Endodermal cell (in vitro differentiated cells): ENCODE data around the gene ARHGAP42. TPM values are rescaled to one million over a fixed set of nuclear protein-coding genes. Genes with fewer than 3 reads are reported as not detected.

Experiments
- DNase-seq: peaks from one replicate; pipeline ENCODE4 v3.0.0-alpha.2; 2017
- H3K27ac ChIP-seq: 2 replicates; pipeline ENCODE4 v1.5.1; 2013; ENCODE audit warnings: mild to moderate bottlenecking, low read depth, low read length, moderate library complexity
- H3K27me3 ChIP-seq: 2 replicates; pipeline ENCODE4 v1.6.1; 2013; ENCODE audit warnings: mild to moderate bottlenecking, low read length, moderate library complexity; ENCODE audit not compliant: insufficient read depth, control insufficient read depth, poor library complexity, severe bottlenecking
- H3K36me3 ChIP-seq: 2 replicates; pipeline ENCODE4 v1.7.0; 2013; ENCODE audit warnings: mild to moderate bottlenecking, low read length, moderate library complexity; ENCODE audit not compliant: control insufficient read depth, insufficient read depth
- H3K4me1 ChIP-seq: one replicate; pipeline ENCODE4 v1.7.0; 2013; ENCODE audit warnings: low read length; ENCODE audit not compliant: control insufficient read depth, insufficient read depth
- H3K4me3 ChIP-seq: 2 replicates; pipeline ENCODE4 v1.5.1; 2013; ENCODE audit warnings: mild to moderate bottlenecking, low read length, moderate library complexity
- H3K9ac ChIP-seq: 2 replicates; pipeline ENCODE4 v1.6.1; 2013; ENCODE audit warnings: mild to moderate bottlenecking, low read length, moderate library complexity; ENCODE audit not compliant: poor library complexity, severe bottlenecking; ENCODE audit errors: extremely low read depth
- H3K9me3 ChIP-seq: 2 replicates; pipeline ENCODE4 v1.6.1; 2013; ENCODE audit warnings: mild to moderate bottlenecking, low read length, moderate library complexity; ENCODE audit not compliant: control insufficient read depth
- H3K27ac Mint-ChIP-seq: 2 replicates; pipeline ENCODE4 v1.8.0; 2020; ENCODE audit warnings: mixed read lengths
- H3K27me3 Mint-ChIP-seq: 2 replicates; pipeline ENCODE4 v1.8.0; 2021; ENCODE audit warnings: mild to moderate bottlenecking, mixed read lengths; ENCODE audit not compliant: insufficient read depth
- H3K36me3 Mint-ChIP-seq: 2 replicates; pipeline ENCODE4 v1.8.0; 2020; ENCODE audit warnings: low read depth, mixed read lengths
- H3K4me1 Mint-ChIP-seq: 2 replicates; pipeline ENCODE4 v1.8.0; 2020; ENCODE audit warnings: mixed read lengths
- H3K4me3 Mint-ChIP-seq: 2 replicates; pipeline ENCODE4 v1.8.0; 2020; ENCODE audit warnings: mild to moderate bottlenecking, moderate library complexity, mixed read lengths
- H3K9me3 Mint-ChIP-seq: 2 replicates; pipeline ENCODE4 v1.8.0; 2020; ENCODE audit warnings: mild to moderate bottlenecking, mixed read lengths
- WGBS, 2 experiments: methylation state at CpG; one replicate each; pipeline versions ENCODE4 v1.1.5 to v1.1.7; 2013; ENCODE audit warnings: missing lambda C conversion rate in 2 of 2, mixed read lengths in 1 of 2; ENCODE audit not compliant: insufficient coverage in 1 of 2, insufficient read length in 1 of 2; 5-methylcytosine and 5-hydroxymethylcytosine counted together
- total RNA-seq, 2 donors: library from RNA; stranded (reverse); fragmentation: NEBNext Ultra II Directional in 1 of 2; extraction: Animal tissue kit (Norgen Biotek cat#: 25700) in 1 of 2; gene quantifications; 2 replicates in 1 of 2; 3 replicates in 1 of 2; pipeline ENCODE4 v1.2.1, GENCODE V29; 2021
- TF ChIP-seq, protein P1 (sequence below): fragments of 200-600 bp; sonication (generic); conservative IDR thresholded peaks from 2 replicates; pipeline ENCODE4 v1.5.0; 2021; ENCODE audit warnings: antibody characterized with exemption, mild to moderate bottlenecking

ARHGAP42 gene
- total RNA-seq, 2 donors from 2014 or later: 164 to 176 TPM

- Histone ChIP-seq H3K9me3 (peaks cover 7% of the 10 kb centered on the region), H3K36me3 (no peaks in the 10 kb centered on the region), H3K27me3 (peaks cover 4% of the 10 kb centered on the region), H3K4me1 (no peaks in the 10 kb centered on the region), H3K27ac (no peak overlapping the region), H3K9ac (no peak overlapping the region), H3K4me3 (no peak overlapping the region)
- Mint-ChIP-seq H3K4me3 (no peak overlapping the region), H3K27me3 (peaks cover 6% of the 10 kb centered on the region), H3K9me3 (no peaks in the 10 kb centered on the region), H3K4me1 (peaks cover 16% of the 10 kb centered on the region), H3K36me3 (no peaks in the 10 kb centered on the region), H3K27ac (no peak overlapping the region)
- TF ChIP-seq, protein P1, sequence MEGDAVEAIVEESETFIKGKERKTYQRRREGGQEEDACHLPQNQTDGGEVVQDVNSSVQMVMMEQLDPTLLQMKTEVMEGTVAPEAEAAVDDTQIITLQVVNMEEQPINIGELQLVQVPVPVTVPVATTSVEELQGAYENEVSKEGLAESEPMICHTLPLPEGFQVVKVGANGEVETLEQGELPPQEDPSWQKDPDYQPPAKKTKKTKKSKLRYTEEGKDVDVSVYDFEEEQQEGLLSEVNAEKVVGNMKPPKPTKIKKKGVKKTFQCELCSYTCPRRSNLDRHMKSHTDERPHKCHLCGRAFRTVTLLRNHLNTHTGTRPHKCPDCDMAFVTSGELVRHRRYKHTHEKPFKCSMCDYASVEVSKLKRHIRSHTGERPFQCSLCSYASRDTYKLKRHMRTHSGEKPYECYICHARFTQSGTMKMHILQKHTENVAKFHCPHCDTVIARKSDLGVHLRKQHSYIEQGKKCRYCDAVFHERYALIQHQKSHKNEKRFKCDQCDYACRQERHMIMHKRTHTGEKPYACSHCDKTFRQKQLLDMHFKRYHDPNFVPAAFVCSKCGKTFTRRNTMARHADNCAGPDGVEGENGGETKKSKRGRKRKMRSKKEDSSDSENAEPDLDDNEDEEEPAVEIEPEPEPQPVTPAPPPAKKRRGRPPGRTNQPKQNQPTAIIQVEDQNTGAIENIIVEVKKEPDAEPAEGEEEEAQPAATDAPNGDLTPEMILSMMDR: no peak
- no peak for DNase-seq
- 90 to 95% methylated on average over 2 to 3 of the region's 3 CpGs for WGBS, 2 experiments
Measured at GRCh38 chr11:100672498-100673033, 14.5 kb upstream of the ARHGAP42 start.

GRCh38 chr11:100673063-100673462, 14.0 kb upstream of the ARHGAP42 start:
- Histone ChIP-seq H3K4me1 (no peaks in the 10 kb centered on the region), H3K9me3 (peaks cover 7% of the 10 kb centered on the region), H3K36me3 (no peaks in the 10 kb centered on the region), H3K9ac (no peak overlapping the region), H3K27me3 (no peaks in the 10 kb centered on the region), H3K4me3 (no peak overlapping the region), H3K27ac (no peak overlapping the region)
- WGBS, 2 experiments: 100% methylated on average over 1 of the region's 1 CpG
- H3K36me3 Mint-ChIP-seq: no peaks in the 10 kb centered on the region
- no peak for DNase-seq
- TF ChIP-seq, protein P1: no peak
- no peak overlapping the region for H3K4me3 Mint-ChIP-seq
- H3K4me1 Mint-ChIP-seq: peaks cover 19% of the 10 kb centered on the region
- H3K27ac Mint-ChIP-seq: no peak overlapping the region
- H3K27me3 Mint-ChIP-seq: peaks cover 2% of the 10 kb centered on the region
- no peaks in the 10 kb centered on the region for H3K9me3 Mint-ChIP-seq

DNA sequence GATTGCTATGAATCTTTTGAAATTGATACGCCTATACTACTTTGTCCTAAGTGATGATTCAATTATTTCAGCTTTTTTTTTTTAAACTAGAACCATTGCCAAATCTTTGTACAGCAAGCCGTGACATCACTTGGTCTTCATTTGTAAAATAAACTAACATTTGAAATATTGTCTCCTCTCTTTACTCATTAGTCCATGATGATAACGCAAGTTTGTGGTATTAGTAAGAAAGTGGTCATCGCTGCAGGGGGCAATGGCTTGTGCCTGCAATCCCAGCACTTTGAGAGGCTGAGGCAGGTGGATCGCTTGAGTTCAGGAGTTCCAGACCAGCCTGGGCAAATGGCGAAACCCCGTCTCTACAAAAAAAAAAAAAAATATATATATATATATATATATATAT, 12.9 kb upstream of the ARHGAP42 start:
- H3K9me3 Mint-ChIP-seq: no peaks in the 10 kb centered on the region
- 86 to 100% methylated on average over 1 to 4 of the region's 7 CpGs for WGBS, 2 experiments
- Histone ChIP-seq H3K36me3 (no peaks in the 10 kb centered on the region), H3K9me3 (peaks cover 7% of the 10 kb centered on the region), H3K4me3 (no peak overlapping the region), H3K4me1 (no peaks in the 10 kb centered on the region), H3K27me3 (no peaks in the 10 kb centered on the region), H3K27ac (no peak overlapping the region), H3K9ac (no peak overlapping the region)
- no peak for DNase-seq
- no peaks in the 10 kb centered on the region for H3K27me3 Mint-ChIP-seq
- H3K4me1 Mint-ChIP-seq: peaks cover 19% of the 10 kb centered on the region
- no peak overlapping the region for H3K27ac Mint-ChIP-seq
- H3K4me3 Mint-ChIP-seq: no peak overlapping the region
- TF ChIP-seq, protein P1: no peak
- no peaks in the 10 kb centered on the region for H3K36me3 Mint-ChIP-seq
